Keratinocyte (primary cell): Measurements from ENCODE around the gene DENND1C. TPM values are rescaled to one million over a fixed set of nuclear protein-coding genes. Genes with fewer than 3 reads are reported as not detected.

Experiments used
- DNase-seq: peaks from one replicate; pipeline ENCODE4 v3.0.0-alpha.2; 2011; ENCODE audit warnings: low read depth, missing footprints, low spot score
- FAIRE-seq: peaks from 2 replicates; lab custom pipeline; 2011; peaks lifted over from hg19 to GRCh38; lab: Jason Lieb, UNC
- H2AFZ ChIP-seq: 2 replicates; pipeline ENCODE4 v1.6.0; 2012; ENCODE audit warnings: low read length, control low read depth, inconsistent platforms; ENCODE audit not compliant: control insufficient read depth
- H3K27ac ChIP-seq: 2 replicates; pipeline ENCODE4 v1.5.1; 2011; ENCODE audit warnings: low read length; ENCODE audit not compliant: control insufficient read depth, insufficient read depth
- H3K27me3 ChIP-seq: 3 replicates; pipeline ENCODE4 v1.6.0; 2011; ENCODE audit warnings: low read length; ENCODE audit not compliant: control insufficient read depth, insufficient read depth; ENCODE audit errors: extremely low read depth
- H3K36me3 ChIP-seq, 2 experiments: 2 replicates in 1 of 2; 3 replicates in 1 of 2; pipeline ENCODE4 v1.5.1; 2011; ENCODE audit warnings: low read length in 2 of 2, mild to moderate bottlenecking in 1 of 2; ENCODE audit not compliant: control insufficient read depth in 2 of 2, insufficient read depth in 2 of 2; ENCODE audit errors: extremely low read depth in 1 of 2
- H3K4me1 ChIP-seq: 3 replicates; pipeline ENCODE4 v1.5.1; 2011; ENCODE audit warnings: low read length; ENCODE audit not compliant: control insufficient read depth, insufficient read depth; ENCODE audit errors: extremely low read depth
- H3K4me2 ChIP-seq: 3 replicates; pipeline ENCODE4 v1.6.0; 2011; ENCODE audit warnings: low read depth, low read length; ENCODE audit not compliant: control insufficient read depth, insufficient read depth; ENCODE audit errors: extremely low read depth
- H3K4me3 ChIP-seq, 3 experiments: fragments of 200-600 bp in 1 of 3; sonication (generic) in 1 of 3; 2 replicates in 2 of 3; 3 replicates in 1 of 3; pipeline ENCODE4 v1.5.1; 2011 to 2016; ENCODE audit warnings: low read length in 3 of 3, mild to moderate bottlenecking in 3 of 3, control low read depth in 2 of 3, inconsistent platforms in 1 of 3, low read depth in 1 of 3, mixed read lengths in 1 of 3, mixed run types in 1 of 3, moderate library complexity in 1 of 3; ENCODE audit not compliant: control insufficient read depth in 2 of 3, insufficient read depth in 2 of 3; ENCODE audit errors: extremely low read depth in 1 of 3
- H3K79me2 ChIP-seq: 2 replicates; pipeline ENCODE4 v1.6.0; 2012; ENCODE audit warnings: low read length; ENCODE audit not compliant: control insufficient read depth, insufficient read depth
- H3K9ac ChIP-seq: 3 replicates; pipeline ENCODE4 v1.6.0; 2011; ENCODE audit warnings: low read length; ENCODE audit not compliant: control insufficient read depth, insufficient read depth; ENCODE audit errors: extremely low read depth
- H3K9me1 ChIP-seq: 3 replicates; pipeline ENCODE4 v1.6.0; 2011; ENCODE audit warnings: low read length; ENCODE audit not compliant: control insufficient read depth, insufficient read depth; ENCODE audit errors: extremely low read depth
- H3K9me3 ChIP-seq: 2 replicates; pipeline ENCODE4 v1.5.1; 2012; ENCODE audit warnings: low read depth, low read length; ENCODE audit not compliant: control insufficient read depth
- H4K20me1 ChIP-seq: 3 replicates; pipeline ENCODE4 v1.6.0; 2011; ENCODE audit warnings: low read length; ENCODE audit not compliant: control insufficient read depth, insufficient read depth; ENCODE audit errors: extremely low read depth
- EZH2 ChIP-seq: IDR thresholded peaks from one replicate; pipeline ENCODE4 v1.6.1; 2012; ENCODE audit warnings: inconsistent platforms, mild to moderate bottlenecking, low read length, moderate library complexity
- dilution Hi-C: fragments of 300-500 bp; cut with MboI; formaldehyde crosslinking; loops from one replicate; pipeline ENCODE4 v1.7.0; 2020; ENCODE audit warnings: low sequenced_read_pairs; ENCODE audit not compliant: extremely low pct_ligation_motif_present
- polyA plus RNA-seq, 5 experiments: library from polyadenylated mRNA; depleted of rRNA in 3 of 5; stranded (reverse) in 3 of 5; stranded (forward) in 1 of 5; unstranded in 1 of 5; fragments of >200 nt; gene quantifications; 1 replicate in 1 of 5; 2 replicates in 3 of 5; 3 replicates in 1 of 5; pipeline versions ENCODE4 v1.2.1 to v1.2.3, GENCODE V29; 2011 to 2012; ENCODE audit warnings: missing spikeins in 2 of 5, low read depth in 1 of 5, low replicate concordance in 1 of 5
- TF ChIP-seq, protein P1 (sequence below), 3 experiments: IDR thresholded peaks in 1 of 3; conservative IDR thresholded peaks in 1 of 3; optimal IDR thresholded peaks in 1 of 3; 2 replicates in 2 of 3; 3 replicates in 1 of 3; pipeline versions ENCODE3 to v1.5.1; 2011; ENCODE audit warnings: low read length in 3 of 3, mild to moderate bottlenecking in 3 of 3, moderate library complexity in 2 of 3, control low read depth in 1 of 3, inconsistent platforms in 1 of 3; ENCODE audit not compliant: insufficient read depth in 2 of 3; ENCODE audit errors: extremely low read depth in 1 of 3

The DENND1C gene
- polyA plus RNA-seq, 1 donor (not counting 4 experiments of a cell fraction or from before 2014, with no cell fraction given) = 0.09 TPM

DNA sequence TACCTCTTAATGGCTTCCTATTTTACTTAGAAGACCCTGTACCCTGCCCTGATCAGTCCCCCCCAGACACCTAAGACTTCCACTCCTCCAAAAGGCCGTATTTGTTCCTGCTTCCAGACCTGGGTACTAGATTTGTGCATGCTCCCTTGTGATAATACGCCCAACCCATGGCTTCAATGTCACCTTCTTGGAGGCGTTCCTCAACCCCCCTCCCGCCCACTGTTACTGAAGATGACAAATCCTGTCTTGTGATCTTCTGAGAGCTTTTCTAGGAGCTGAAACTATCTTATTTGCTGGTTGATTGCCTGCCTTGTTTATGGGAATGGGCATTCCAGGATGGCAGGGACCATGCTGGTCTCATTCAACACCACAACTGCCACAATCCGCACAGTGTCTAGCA lies 31.4 kb downstream of the DENND1C start:
- Histone ChIP-seq H3K36me3 (peaks cover 4 to 11% of the 10 kb centered on the region in 2 experiments), H3K4me1 (no peaks in the 10 kb centered on the region), H4K20me1 (no peaks in the 10 kb centered on the region), H3K4me2 (no peak overlapping the region), H3K4me3 (no peak overlapping the region), H3K27ac (no peak overlapping the region), H2AFZ (no peak overlapping the region), H3K27me3 (no peaks in the 10 kb centered on the region), H3K9me1 (no peaks in the 10 kb centered on the region), H3K79me2 (no peaks in the 10 kb centered on the region), H3K9me3 (peaks cover 6% of the 10 kb centered on the region), H3K9ac (no peak overlapping the region)
- TF ChIP-seq EZH2 = no peak
- TF ChIP-seq, protein P1, sequence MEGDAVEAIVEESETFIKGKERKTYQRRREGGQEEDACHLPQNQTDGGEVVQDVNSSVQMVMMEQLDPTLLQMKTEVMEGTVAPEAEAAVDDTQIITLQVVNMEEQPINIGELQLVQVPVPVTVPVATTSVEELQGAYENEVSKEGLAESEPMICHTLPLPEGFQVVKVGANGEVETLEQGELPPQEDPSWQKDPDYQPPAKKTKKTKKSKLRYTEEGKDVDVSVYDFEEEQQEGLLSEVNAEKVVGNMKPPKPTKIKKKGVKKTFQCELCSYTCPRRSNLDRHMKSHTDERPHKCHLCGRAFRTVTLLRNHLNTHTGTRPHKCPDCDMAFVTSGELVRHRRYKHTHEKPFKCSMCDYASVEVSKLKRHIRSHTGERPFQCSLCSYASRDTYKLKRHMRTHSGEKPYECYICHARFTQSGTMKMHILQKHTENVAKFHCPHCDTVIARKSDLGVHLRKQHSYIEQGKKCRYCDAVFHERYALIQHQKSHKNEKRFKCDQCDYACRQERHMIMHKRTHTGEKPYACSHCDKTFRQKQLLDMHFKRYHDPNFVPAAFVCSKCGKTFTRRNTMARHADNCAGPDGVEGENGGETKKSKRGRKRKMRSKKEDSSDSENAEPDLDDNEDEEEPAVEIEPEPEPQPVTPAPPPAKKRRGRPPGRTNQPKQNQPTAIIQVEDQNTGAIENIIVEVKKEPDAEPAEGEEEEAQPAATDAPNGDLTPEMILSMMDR (optimal IDR thresholded peaks at IDR 0.05 in 1 of 3, IDR thresholded peaks at IDR 0.05 in 1 of 3, conservative IDR thresholded peaks at IDR 0.05 in 1 of 3; ENCODE audit: extremely low read depth in 1 of 3, insufficient read depth in 2 of 3, low read length in 3 of 3) = no peak
- dilution Hi-C loops = no loop called here
- no peak for FAIRE-seq
- no peak for DNase-seq

GRCh38 chr19:6448045-6448444 lies 33.5 kb downstream of the DENND1C start:
- DNase-seq (no peak), FAIRE-seq (no peak)
- no peaks in the 10 kb centered on the region for H4K20me1 ChIP-seq
- no peaks in the 10 kb centered on the region for H3K9me3 ChIP-seq
- H3K79me2 ChIP-seq = no peaks in the 10 kb centered on the region
- no peak overlapping the region for H3K27ac ChIP-seq
- dilution Hi-C loops = no loop called here
- H2AFZ ChIP-seq = no peak overlapping the region
- no peak overlapping the region for H3K4me2 ChIP-seq
- no peak overlapping the region for H3K4me3 ChIP-seq
- TF ChIP-seq, protein P1 (optimal IDR thresholded peaks at IDR 0.05 in 1 of 3, IDR thresholded peaks at IDR 0.05 in 1 of 3, conservative IDR thresholded peaks at IDR 0.05 in 1 of 3; ENCODE audit: extremely low read depth in 1 of 3, insufficient read depth in 2 of 3, low read length in 3 of 3) = no peak
- TF ChIP-seq EZH2 = no peak
- no peaks in the 10 kb centered on the region for H3K9me1 ChIP-seq
- peaks cover 0 to 5% of the 10 kb centered on the region in 2 experiments for H3K36me3 ChIP-seq
- H3K4me1 ChIP-seq = no peaks in the 10 kb centered on the region
- no peaks in the 10 kb centered on the region for H3K27me3 ChIP-seq
- no peak overlapping the region for H3K9ac ChIP-seq
